Stimulated activated CD8-positive, alpha-beta memory T cell treated with anti-CD3 and anti-CD28 coated beads, Interleukin-15, amount 100 ng/mL, for 24 hours (primary cell): Measurements from ENCODE around the gene AHCYL1.
"Not testable (repeated sequence)": the region's sequence is repeated elsewhere in the genome, so short reads cannot be mapped to it uniquely, and the experiment has no call there.

Source experiments
- DNase-seq: peaks from one replicate; pipeline ENCODE4 v3.0.0-alpha.2; 2020; ENCODE audit warnings: low read depth

AHCYL1 gene

GRCh38 chr1:109984456-109985246 is at the start of gene AHCYL1:
TSS of gene AHCYL1 (plus strand) at chr1:109984765. CDS start at chr1:109985053, 288 bp downstream.
- DNase-seq, result peak; percentile 95

- DNase-seq, result no peak
Observed at GRCh38 chr1:109935451-109935900, 49.1 kb upstream of the AHCYL1 start.

- DNase-seq, result no peak
Observed at GRCh38 chr1:109937738-109938137, 46.8 kb upstream of the AHCYL1 start.

GRCh38 chr1:109938556-109938955 is 46.0 kb upstream of the AHCYL1 start:
- DNase-seq, result no peak

GRCh38 chr1:109942434-109942833 is 42.1 kb upstream of the AHCYL1 start:
- DNase-seq, result no peak

GRCh38 chr1:109944541-109944940 is 40.0 kb upstream of the AHCYL1 start:
- DNase-seq, result no peak

- no peak for DNase-seq
Observed at GRCh38 chr1:109946511-109946910, 38.1 kb upstream of the AHCYL1 start.

- DNase-seq, result no peak
Observed at GRCh38 chr1:109947582-109948284, 36.8 kb upstream of the AHCYL1 start.

- no peak for DNase-seq
Observed at GRCh38 chr1:109948285-109948630, 36.3 kb upstream of the AHCYL1 start.

- DNase-seq, result no peak
Observed at GRCh38 chr1:109950038-109950437, 34.5 kb upstream of the AHCYL1 start.

- DNase-seq, result no peak
Observed at GRCh38 chr1:109950509-109950908, 34.1 kb upstream of the AHCYL1 start.

- not testable (repeated sequence) for DNase-seq
Observed at GRCh38 chr1:109951501-109951900, 33.1 kb upstream of the AHCYL1 start.

- no peak for DNase-seq
Observed at GRCh38 chr1:109954041-109954512, 30.5 kb upstream of the AHCYL1 start.

GRCh38 chr1:109959632-109959973 is 25.0 kb upstream of the AHCYL1 start:
- DNase-seq, result no peak

- no peak for DNase-seq
Observed at GRCh38 chr1:109959974-109960744, 24.4 kb upstream of the AHCYL1 start.

GRCh38 chr1:109960745-109961094 is 23.8 kb upstream of the AHCYL1 start:
- no peak for DNase-seq

- DNase-seq, result no peak
Observed at GRCh38 chr1:109963864-109964263, 20.7 kb upstream of the AHCYL1 start.

GRCh38 chr1:109969146-109969829 is 15.3 kb upstream of the AHCYL1 start:
- no peak for DNase-seq

- DNase-seq, result no peak
Observed at GRCh38 chr1:109969907-109970306, 14.7 kb upstream of the AHCYL1 start.

- DNase-seq, result no peak
Observed at GRCh38 chr1:109971559-109971958, 13.0 kb upstream of the AHCYL1 start.

- DNase-seq, result no peak
Observed at GRCh38 chr1:109974191-109974590, 10.4 kb upstream of the AHCYL1 start.

GRCh38 chr1:109975718-109976117 is 8.8 kb upstream of the AHCYL1 start:
- no peak for DNase-seq
